MM.1S (cell line): ENCODE data around the gene USP50.

Experiments
- CTCF ChIP-seq: fragments of 300-600 bp; sonication (generic); IDR thresholded peaks from 2 replicates; pipeline ENCODE4 v1.5.1; 2016; ENCODE audit warnings: antibody characterized with exemption, low read length, mixed read lengths
- EZH2 ChIP-seq: fragments of 300-600 bp; sonication (generic); optimal IDR thresholded peaks from 2 replicates; pipeline ENCODE3; 2017; ENCODE audit warnings: low read depth, mild to moderate bottlenecking, antibody characterized with exemption, low read length, mixed read lengths
- EZH2phosphoT487 ChIP-seq: fragments of 300-600 bp; sonication (generic); IDR thresholded peaks from 2 replicates; pipeline ENCODE4 v1.6.1; 2018; ENCODE audit warnings: antibody characterized with exemption, low read length

- TF ChIP-seq EZH2phosphoT487 = no peak
- TF ChIP-seq CTCF = no peak
- TF ChIP-seq EZH2 = no peak
Measured at GRCh38 chr15:50487287-50487686, 59.2 kb downstream of the USP50 start.
